ENCODE results near the gene KNL1.
"Not testable (repeated sequence)": the region's sequence is repeated elsewhere in the genome, so short reads cannot be mapped to it uniquely, and the experiment has no call there.

Gene KNL1

GRCh38 chr15:40567111-40567510 is 26.9 kb upstream of the KNL1 start:
- H2BK12ac ChIP-seq (ENCODE audit: low read length) = no peak overlapping the region
- H3K4me2 ChIP-seq (ENCODE audit: low read length) = no peak overlapping the region
- H3K79me1 ChIP-seq (ENCODE audit: low read length) = peaks cover 7% of the 10 kb centered on the region
- H3K9me3 ChIP-seq (ENCODE audit: insufficient read depth, low read depth, low read length) = no peaks in the 10 kb centered on the region
- H2AFZ ChIP-seq (ENCODE audit: insufficient read depth, low read length, poor library complexity) = no peak overlapping the region
- H4K8ac ChIP-seq (ENCODE audit: low read depth, low read length) = no peak overlapping the region
- no peak for DNase-seq
- H3K36me3 ChIP-seq (ENCODE audit: control insufficient read depth in 1 of 2, insufficient read depth in 2 of 2, low read length in 2 of 2) = peaks cover 3 to 6% of the 10 kb centered on the region in 2 experiments
- H4K12ac ChIP-seq (ENCODE audit: low read depth, low read length) = no peak overlapping the region
- no peak overlapping the region for H3K27ac ChIP-seq (ENCODE audit: low read depth, low read length)
- no peak overlapping the region for H3K9ac ChIP-seq (ENCODE audit: low read length)
- H2BK5ac ChIP-seq (ENCODE audit: low read depth, low read length, poor library complexity) = no peak overlapping the region
- no peak overlapping the region for H3K4ac ChIP-seq (ENCODE audit: low read depth, low read length)
- H3K23ac ChIP-seq (ENCODE audit: low read length) = no peak overlapping the region
- H2AK5ac ChIP-seq (ENCODE audit: low read length) = no peak overlapping the region
- H3K4me3 ChIP-seq (ENCODE audit: low read depth, low read length) = no peak overlapping the region
- no peak overlapping the region for H3K18ac ChIP-seq (ENCODE audit: low read length)
- H3K27me3 ChIP-seq (ENCODE audit: insufficient read depth, low read length) = no peaks in the 10 kb centered on the region
- H3K4me1 ChIP-seq (ENCODE audit: control insufficient read depth in 1 of 2, insufficient read depth in 2 of 2, low read length in 2 of 2) = peaks cover 4 to 5% of the 10 kb centered on the region in 2 experiments
- WGBS (ENCODE audit: extremely low coverage, insufficient coverage, insufficient read length) = no CpG with 5 or more reads among the region's 7 CpGs
- no peak overlapping the region for H2BK120ac ChIP-seq (ENCODE audit: insufficient read depth, low read length, poor library complexity)
- H3K79me2 ChIP-seq (ENCODE audit: control insufficient read depth, insufficient read depth, low read length, poor library complexity) = peaks cover 4% of the 10 kb centered on the region
- no peak overlapping the region for H3K14ac ChIP-seq (ENCODE audit: low read length)
- H4K91ac ChIP-seq (ENCODE audit: low read depth, low read length) = no peak overlapping the region

GRCh38 chr15:40569129-40569953 is 24.7 kb upstream of the KNL1 start, which contains the start of gene RPUSD2:
TSS of gene RPUSD2 (plus strand) at chr15:40569299. CDS start at chr15:40569338, 39 bp downstream.
- peaks cover 7% of the 10 kb centered on the region for H3K79me1 ChIP-seq (ENCODE audit: low read length)
- peak within 1 kb of the TSS; percentile 80 for H2AFZ ChIP-seq (ENCODE audit: insufficient read depth, low read length, poor library complexity)
- peak within 1 kb of the TSS; percentile 64 for H3K9ac ChIP-seq (ENCODE audit: low read length)
- peak within 1 kb of the TSS; percentile 47 for H3K14ac ChIP-seq (ENCODE audit: low read length)
- peak within 1 kb of the TSS; percentile 51 for H3K18ac ChIP-seq (ENCODE audit: low read length)
- WGBS (ENCODE audit: extremely low coverage, insufficient coverage, insufficient read length) = no CpG with 5 or more reads among the region's 62 CpGs
- no peak within 1 kb of the TSS for H3K27ac ChIP-seq (ENCODE audit: low read depth, low read length)
- H2BK12ac ChIP-seq (ENCODE audit: low read length) = no peak within 1 kb of the TSS
- peak within 1 kb of the TSS; percentile 86 for H3K4me3 ChIP-seq (ENCODE audit: low read depth, low read length)
- no peak within 1 kb of the TSS for H2BK120ac ChIP-seq (ENCODE audit: insufficient read depth, low read length, poor library complexity)
- peak within 1 kb of the TSS; percentile 91 for H3K4me2 ChIP-seq (ENCODE audit: low read length)
- H4K12ac ChIP-seq (ENCODE audit: low read depth, low read length) = peak within 1 kb of the TSS; percentile 56
- no peak within 1 kb of the TSS for H2BK5ac ChIP-seq (ENCODE audit: low read depth, low read length, poor library complexity)
- H2AK5ac ChIP-seq (ENCODE audit: low read length) = no peak within 1 kb of the TSS
- peaks cover 11 to 15% of the 10 kb centered on the region in 2 experiments for H3K36me3 ChIP-seq (ENCODE audit: control insufficient read depth in 1 of 2, insufficient read depth in 2 of 2, low read length in 2 of 2)
- no peak within 1 kb of the TSS for H3K23ac ChIP-seq (ENCODE audit: low read length)
- peak within 1 kb of the TSS; percentile 87 for H4K8ac ChIP-seq (ENCODE audit: low read depth, low read length)
- peaks cover 2 to 5% of the 10 kb centered on the region in 2 experiments for H3K4me1 ChIP-seq (ENCODE audit: control insufficient read depth in 1 of 2, insufficient read depth in 2 of 2, low read length in 2 of 2)
- no peaks in the 10 kb centered on the region for H3K9me3 ChIP-seq (ENCODE audit: insufficient read depth, low read depth, low read length)
- DNase-seq = peak; percentile 88 to 95
- no peaks in the 10 kb centered on the region for H3K27me3 ChIP-seq (ENCODE audit: insufficient read depth, low read length)
- H3K79me2 ChIP-seq (ENCODE audit: control insufficient read depth, insufficient read depth, low read length, poor library complexity) = peaks cover 4% of the 10 kb centered on the region
- no peak within 1 kb of the TSS for H3K4ac ChIP-seq (ENCODE audit: low read depth, low read length)
- no peak within 1 kb of the TSS for H4K91ac ChIP-seq (ENCODE audit: low read depth, low read length)

- H3K79me1 ChIP-seq (ENCODE audit: low read length) = no peaks in the 10 kb centered on the region
- H3K14ac ChIP-seq (ENCODE audit: low read length) = no peak overlapping the region
- H2BK120ac ChIP-seq (ENCODE audit: insufficient read depth, low read length, poor library complexity) = no peak overlapping the region
- no peak overlapping the region for H3K4ac ChIP-seq (ENCODE audit: low read depth, low read length)
- no peak overlapping the region for H3K18ac ChIP-seq (ENCODE audit: low read length)
- H2BK5ac ChIP-seq (ENCODE audit: low read depth, low read length, poor library complexity) = no peak overlapping the region
- no peaks in the 10 kb centered on the region for H3K27me3 ChIP-seq (ENCODE audit: insufficient read depth, low read length)
- H4K91ac ChIP-seq (ENCODE audit: low read depth, low read length) = no peak overlapping the region
- H3K9ac ChIP-seq (ENCODE audit: low read length) = no peak overlapping the region
- H3K9me3 ChIP-seq (ENCODE audit: insufficient read depth, low read depth, low read length) = no peaks in the 10 kb centered on the region
- H3K27ac ChIP-seq (ENCODE audit: low read depth, low read length) = no peak overlapping the region
- no peak overlapping the region for H3K23ac ChIP-seq (ENCODE audit: low read length)
- no peak overlapping the region for H2BK12ac ChIP-seq (ENCODE audit: low read length)
- no peaks in the 10 kb centered on the region for H3K79me2 ChIP-seq (ENCODE audit: control insufficient read depth, insufficient read depth, low read length, poor library complexity)
- no peak overlapping the region for H2AK5ac ChIP-seq (ENCODE audit: low read length)
- no peak overlapping the region for H3K4me3 ChIP-seq (ENCODE audit: low read depth, low read length)
- no peak for DNase-seq
- H4K12ac ChIP-seq (ENCODE audit: low read depth, low read length) = no peak overlapping the region
- H3K36me3 ChIP-seq (ENCODE audit: control insufficient read depth in 1 of 2, insufficient read depth in 2 of 2, low read length in 2 of 2) = peaks cover 11 to 15% of the 10 kb centered on the region in 2 experiments
- H4K8ac ChIP-seq (ENCODE audit: low read depth, low read length) = no peak overlapping the region
- H3K4me1 ChIP-seq (ENCODE audit: control insufficient read depth in 1 of 2, insufficient read depth in 2 of 2, low read length in 2 of 2) = peaks cover 0 to under 1% of the 10 kb centered on the region in 2 experiments
- no peak overlapping the region for H2AFZ ChIP-seq (ENCODE audit: insufficient read depth, low read length, poor library complexity)
- no peak overlapping the region for H3K4me2 ChIP-seq (ENCODE audit: low read length)
Measured at GRCh38 chr15:40575113-40575512, 18.9 kb upstream of the KNL1 start.

- not testable (repeated sequence) for DNase-seq; H3K9me3 ChIP-seq (ENCODE audit: insufficient read depth, low read depth, low read length); H3K4me1 ChIP-seq (ENCODE audit: control insufficient read depth in 1 of 2, insufficient read depth in 2 of 2, low read length in 2 of 2); H3K4me3 ChIP-seq (ENCODE audit: low read depth, low read length); H2AFZ ChIP-seq (ENCODE audit: insufficient read depth, low read length, poor library complexity); H2BK5ac ChIP-seq (ENCODE audit: low read depth, low read length, poor library complexity); H4K12ac ChIP-seq (ENCODE audit: low read depth, low read length); H3K4ac ChIP-seq (ENCODE audit: low read depth, low read length); H4K91ac ChIP-seq (ENCODE audit: low read depth, low read length); H3K4me2 ChIP-seq (ENCODE audit: low read length); H2BK120ac ChIP-seq (ENCODE audit: insufficient read depth, low read length, poor library complexity); H3K23ac ChIP-seq (ENCODE audit: low read length); H3K79me2 ChIP-seq (ENCODE audit: control insufficient read depth, insufficient read depth, low read length, poor library complexity); H3K79me1 ChIP-seq (ENCODE audit: low read length); H3K36me3 ChIP-seq (ENCODE audit: control insufficient read depth in 1 of 2, insufficient read depth in 2 of 2, low read length in 2 of 2); H3K27me3 ChIP-seq (ENCODE audit: insufficient read depth, low read length); H2AK5ac ChIP-seq (ENCODE audit: low read length); H3K18ac ChIP-seq (ENCODE audit: low read length); H3K9ac ChIP-seq (ENCODE audit: low read length); H2BK12ac ChIP-seq (ENCODE audit: low read length); H4K8ac ChIP-seq (ENCODE audit: low read depth, low read length); H3K27ac ChIP-seq (ENCODE audit: low read depth, low read length); H3K14ac ChIP-seq (ENCODE audit: low read length)
- WGBS (ENCODE audit: extremely low coverage, insufficient coverage, insufficient read length) = no CpG with 5 or more reads among the region's 5 CpGs
Measured at GRCh38 chr15:40576914-40577313, 17.1 kb upstream of the KNL1 start.

All from trophoblast cell (in vitro differentiated cells and primary cell).